ENCODE data around the gene MORN1. TPM values are rescaled to one million over a fixed set of nuclear protein-coding genes. Genes with fewer than 3 reads are reported as not detected.

MORN1 gene
- total and polyA plus RNA-seq, 2 of the 4 experiments (the other 2 are of a cell fraction) = 3.0 to 4.2 TPM

DNA sequence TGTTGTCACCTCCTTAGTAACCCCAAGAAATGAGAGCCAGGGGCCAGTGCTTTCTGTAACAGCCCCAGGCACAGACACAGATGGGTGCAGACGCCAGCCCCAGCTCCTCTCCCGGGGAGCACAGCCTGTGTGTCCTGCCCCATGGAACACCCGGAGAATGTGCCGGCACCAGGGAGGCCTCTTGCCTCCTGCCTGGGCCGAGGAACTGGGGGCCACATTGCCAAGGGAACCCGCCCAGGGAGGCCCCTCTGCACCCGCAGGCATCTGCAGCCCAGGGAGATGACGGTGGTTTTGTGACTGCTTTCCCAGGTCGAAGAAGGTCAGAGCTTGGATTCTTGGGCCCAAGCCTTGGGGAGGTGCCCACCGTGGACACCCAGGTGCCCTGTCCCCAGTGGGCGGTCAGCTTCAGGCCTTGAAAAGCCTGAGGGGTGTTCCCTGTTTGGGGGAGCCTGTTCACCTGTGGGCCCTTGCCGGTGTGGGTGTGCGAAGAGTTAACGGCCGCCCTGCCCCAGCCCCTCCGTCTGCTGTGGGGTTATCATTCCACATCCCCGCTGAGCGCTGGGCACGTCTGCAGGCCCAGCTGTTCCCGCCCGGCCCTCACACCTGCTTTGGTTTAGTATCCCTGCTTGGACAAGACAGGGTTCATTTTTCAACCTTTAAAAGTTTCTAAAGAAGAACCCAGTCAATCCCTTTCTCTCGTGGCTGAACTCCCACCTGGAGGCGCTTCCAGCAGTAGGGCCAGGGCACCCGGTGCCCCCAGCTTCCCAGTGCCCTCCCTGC, 62.5 kb downstream of the MORN1 start:
- no TSS peak for BruUV-seq (replicated peaks)
- no peak overlapping the region for H2AK5ac ChIP-seq (ENCODE audit: low read depth, low read length)

More for the DNA sequence above, 62.5 kb downstream of the MORN1 start:
- intact Hi-C loops (cut with micrococcal nuclease) (no loop called here), dilution Hi-C loops (cut with HindIII; ENCODE audit: low sequenced_read_pairs, unreplicated experiment) (no loop called here), in situ Hi-C loops (cut with MboI; ENCODE audit: low sequenced_read_pairs) (no loop called here)
- ChIA-PET POLR2A (ENCODE audit: unreplicated experiment) (no interaction called here), CTCF (no interaction called here)
- no peak overlapping the region for H4K91ac ChIP-seq (ENCODE audit: insufficient read depth, low read depth, low read length)
- H3K4me1 ChIP-seq (ENCODE audit: control insufficient read depth, insufficient read depth, low read length) = peaks cover 11% of the 10 kb centered on the region
- H3K27ac ChIP-seq (ENCODE audit: insufficient read depth, low read length) = no peak overlapping the region
- H2BK120ac ChIP-seq (ENCODE audit: low read depth, low read length) = no peak overlapping the region
- H3K9ac ChIP-seq (ENCODE audit: low read depth, low read length) = no peak overlapping the region
- no peak overlapping the region for H3K4me2 ChIP-seq (ENCODE audit: low read depth, low read length)
- no peaks in the 10 kb centered on the region for H4K20me1 ChIP-seq (ENCODE audit: insufficient read depth, low read length)
- no peak overlapping the region for H2AK9ac ChIP-seq (replicated peaks; ENCODE audit: low read depth, low read length, poor library complexity)
- H4K8ac ChIP-seq (ENCODE audit: low read depth in 2 of 2, low read length in 2 of 2) = no peak overlapping the region
- no peak overlapping the region for H2BK20ac ChIP-seq (ENCODE audit: low read depth, low read length)
- H3K9me3 ChIP-seq (ENCODE audit: control insufficient read depth, insufficient read depth, low read length) = peaks cover 9% of the 10 kb centered on the region
- H3K9me1 ChIP-seq (ENCODE audit: insufficient read depth, low read length) = peaks cover 5% of the 10 kb centered on the region; the same call in 1 of the 2 replicates
- no peaks in the 10 kb centered on the region; a peak in 1 of 4 replicates for H3K79me1 ChIP-seq (ENCODE audit: low read depth in 1 of 2, low read length in 2 of 2)
- no peak for DNase-seq
- no peak overlapping the region for H3K23ac ChIP-seq (ENCODE audit: low read depth, low read length)
- H3K56ac ChIP-seq (ENCODE audit: extremely low read depth, insufficient read depth, low read length) = no peak overlapping the region
- H3K27me3 ChIP-seq (ENCODE audit: control insufficient read depth, insufficient read depth, low read length) = peaks cover 6% of the 10 kb centered on the region; the same call in 1 of the 2 replicates
- no peak for ATAC-seq (ENCODE audit: low read depth)
- no peak overlapping the region for H2BK15ac ChIP-seq (ENCODE audit: low read depth, low read length)
- 91% methylated on average over 14 of the region's 24 CpGs; no CpG with 5 or more reads in 1 of the 2 experiments for WGBS, 2 experiments (ENCODE audit: extremely low coverage in 2 of 2, insufficient read length in 1 of 2)
- no peak overlapping the region for H4K5ac ChIP-seq (ENCODE audit: low read depth, low read length)
- no peak overlapping the region for H3K4me3 ChIP-seq (ENCODE audit: insufficient read depth, low read depth, low read length)
- no peak overlapping the region for H3K14ac ChIP-seq (replicated peaks; ENCODE audit: low read depth, low read length)
- no peaks in the 10 kb centered on the region for H3K36me3 ChIP-seq (ENCODE audit: control insufficient read depth, insufficient read depth, low read length)
- H2AFZ ChIP-seq (replicated peaks; ENCODE audit: low read length, poor library complexity) = no peak overlapping the region
- H2BK5ac ChIP-seq (ENCODE audit: low read depth, low read length, poor library complexity, severe bottlenecking) = no peak overlapping the region
- no peak overlapping the region for H3K4ac ChIP-seq (ENCODE audit: low read depth, low read length)
- TF ChIP-seq RAD21 (IDR thresholded peaks at IDR 0.05; ENCODE audit: low read length) = no peak
- TF ChIP-seq, protein P1, sequence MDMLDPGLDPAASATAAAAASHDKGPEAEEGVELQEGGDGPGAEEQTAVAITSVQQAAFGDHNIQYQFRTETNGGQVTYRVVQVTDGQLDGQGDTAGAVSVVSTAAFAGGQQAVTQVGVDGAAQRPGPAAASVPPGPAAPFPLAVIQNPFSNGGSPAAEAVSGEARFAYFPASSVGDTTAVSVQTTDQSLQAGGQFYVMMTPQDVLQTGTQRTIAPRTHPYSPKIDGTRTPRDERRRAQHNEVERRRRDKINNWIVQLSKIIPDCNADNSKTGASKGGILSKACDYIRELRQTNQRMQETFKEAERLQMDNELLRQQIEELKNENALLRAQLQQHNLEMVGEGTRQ (IDR thresholded peaks at IDR 0.05; ENCODE audit: low read depth, low read length) = no peak
- no peak for TF ChIP-seq NFE2L2 (IDR thresholded peaks at IDR 0.05; ENCODE audit: low read depth, low read length)
- no peak for TF ChIP-seq POLR2A (IDR thresholded peaks at IDR 0.05; ENCODE audit: low read depth, low read length)
- TF ChIP-seq MAZ (IDR thresholded peaks at IDR 0.05; ENCODE audit: borderline replicate concordance, low read depth, low read length) = no peak
- TF ChIP-seq FOS (IDR thresholded peaks at IDR 0.05; ENCODE audit: low read depth, low read length) = no peak
- TF ChIP-seq, protein P2, sequence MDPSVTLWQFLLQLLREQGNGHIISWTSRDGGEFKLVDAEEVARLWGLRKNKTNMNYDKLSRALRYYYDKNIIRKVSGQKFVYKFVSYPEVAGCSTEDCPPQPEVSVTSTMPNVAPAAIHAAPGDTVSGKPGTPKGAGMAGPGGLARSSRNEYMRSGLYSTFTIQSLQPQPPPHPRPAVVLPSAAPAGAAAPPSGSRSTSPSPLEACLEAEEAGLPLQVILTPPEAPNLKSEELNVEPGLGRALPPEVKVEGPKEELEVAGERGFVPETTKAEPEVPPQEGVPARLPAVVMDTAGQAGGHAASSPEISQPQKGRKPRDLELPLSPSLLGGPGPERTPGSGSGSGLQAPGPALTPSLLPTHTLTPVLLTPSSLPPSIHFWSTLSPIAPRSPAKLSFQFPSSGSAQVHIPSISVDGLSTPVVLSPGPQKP (IDR thresholded peaks at IDR 0.05; ENCODE audit: borderline replicate concordance, low read depth, low read length) = no peak
- no peak for TF ChIP-seq RFX5 (IDR thresholded peaks at IDR 0.05; ENCODE audit: low read depth, low read length)
- TF ChIP-seq, protein P3, sequence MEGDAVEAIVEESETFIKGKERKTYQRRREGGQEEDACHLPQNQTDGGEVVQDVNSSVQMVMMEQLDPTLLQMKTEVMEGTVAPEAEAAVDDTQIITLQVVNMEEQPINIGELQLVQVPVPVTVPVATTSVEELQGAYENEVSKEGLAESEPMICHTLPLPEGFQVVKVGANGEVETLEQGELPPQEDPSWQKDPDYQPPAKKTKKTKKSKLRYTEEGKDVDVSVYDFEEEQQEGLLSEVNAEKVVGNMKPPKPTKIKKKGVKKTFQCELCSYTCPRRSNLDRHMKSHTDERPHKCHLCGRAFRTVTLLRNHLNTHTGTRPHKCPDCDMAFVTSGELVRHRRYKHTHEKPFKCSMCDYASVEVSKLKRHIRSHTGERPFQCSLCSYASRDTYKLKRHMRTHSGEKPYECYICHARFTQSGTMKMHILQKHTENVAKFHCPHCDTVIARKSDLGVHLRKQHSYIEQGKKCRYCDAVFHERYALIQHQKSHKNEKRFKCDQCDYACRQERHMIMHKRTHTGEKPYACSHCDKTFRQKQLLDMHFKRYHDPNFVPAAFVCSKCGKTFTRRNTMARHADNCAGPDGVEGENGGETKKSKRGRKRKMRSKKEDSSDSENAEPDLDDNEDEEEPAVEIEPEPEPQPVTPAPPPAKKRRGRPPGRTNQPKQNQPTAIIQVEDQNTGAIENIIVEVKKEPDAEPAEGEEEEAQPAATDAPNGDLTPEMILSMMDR (conservative IDR thresholded peaks at IDR 0.05; ENCODE audit: low read depth, low read length) = no peak
- no peak for TF ChIP-seq CHD1 (IDR thresholded peaks at IDR 0.05; ENCODE audit: low read depth, low read length)
- TF ChIP-seq MAFK (IDR thresholded peaks at IDR 0.05; ENCODE audit: low read depth, low read length) = no peak
- no peak for TF ChIP-seq RCOR1 (IDR thresholded peaks at IDR 0.05; ENCODE audit: insufficient replicate concordance, low read length)
- no peak for TF ChIP-seq SMC3 (IDR thresholded peaks at IDR 0.05; ENCODE audit: low read depth, low read length)
- no peak for TF ChIP-seq BHLHE40 (IDR thresholded peaks at IDR 0.05; ENCODE audit: low read depth, low read length)
- no peak for TF ChIP-seq CEBPB (IDR thresholded peaks at IDR 0.05; ENCODE audit: low read depth, low read length)
- TF ChIP-seq MXI1 (IDR thresholded peaks at IDR 0.05; ENCODE audit: borderline replicate concordance, low read depth, low read length) = no peak
- H3K18ac ChIP-seq (ENCODE audit: low read depth, low read length) = no peak overlapping the region

Data from IMR-90 (cell line).